Measurements from ENCODE around the gene KRTAP12-3. TPM values are rescaled to one million over a fixed set of nuclear protein-coding genes. Genes with fewer than 3 reads are reported as not detected.

The KRTAP12-3 gene
- total RNA-seq, 3 donors from 2014 or later (not counting 1 experiment from before 2014, with no cell fraction given): 1.0 to 1.1 TPM; not detected in 1

DNA sequence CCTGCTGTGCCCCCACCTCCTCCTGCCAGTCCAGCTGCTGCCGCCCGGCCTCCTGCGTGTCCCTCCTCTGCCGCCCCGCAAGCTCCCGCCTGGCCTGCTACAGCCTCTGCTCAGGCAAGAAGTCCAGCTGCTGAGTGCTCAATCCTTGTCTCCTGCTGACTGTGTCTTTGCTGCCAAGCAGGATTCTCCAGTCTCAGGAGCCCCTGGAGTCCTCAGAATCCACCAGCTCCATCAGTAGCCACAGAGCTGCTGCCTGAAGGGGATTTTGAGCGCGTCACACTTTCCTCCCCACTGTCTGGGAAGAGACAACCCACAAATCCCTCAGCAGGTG is 10.5 kb upstream of the KRTAP12-3 start:
- H3K9me3 ChIP-seq (ENCODE audit: control insufficient read depth, insufficient read depth, low read length): peaks cover 13% of the 10 kb centered on the region
- Mint-ChIP-seq H3K9me3 (peaks cover 4 to 10% of the 10 kb centered on the region in 2 donors), H3K27me3 (ENCODE audit: low read depth in 2 of 2) (peaks cover 5 to 9% of the 10 kb centered on the region in 2 donors), H3K4me1 (peaks cover 0 to 13% of the 10 kb centered on the region in 2 donors), H3K4me3 (no peak overlapping the region), H3K36me3 (peaks cover 11% of the 10 kb centered on the region), H3K27ac (no peak overlapping the region)
- TF ChIP-seq, protein P1, sequence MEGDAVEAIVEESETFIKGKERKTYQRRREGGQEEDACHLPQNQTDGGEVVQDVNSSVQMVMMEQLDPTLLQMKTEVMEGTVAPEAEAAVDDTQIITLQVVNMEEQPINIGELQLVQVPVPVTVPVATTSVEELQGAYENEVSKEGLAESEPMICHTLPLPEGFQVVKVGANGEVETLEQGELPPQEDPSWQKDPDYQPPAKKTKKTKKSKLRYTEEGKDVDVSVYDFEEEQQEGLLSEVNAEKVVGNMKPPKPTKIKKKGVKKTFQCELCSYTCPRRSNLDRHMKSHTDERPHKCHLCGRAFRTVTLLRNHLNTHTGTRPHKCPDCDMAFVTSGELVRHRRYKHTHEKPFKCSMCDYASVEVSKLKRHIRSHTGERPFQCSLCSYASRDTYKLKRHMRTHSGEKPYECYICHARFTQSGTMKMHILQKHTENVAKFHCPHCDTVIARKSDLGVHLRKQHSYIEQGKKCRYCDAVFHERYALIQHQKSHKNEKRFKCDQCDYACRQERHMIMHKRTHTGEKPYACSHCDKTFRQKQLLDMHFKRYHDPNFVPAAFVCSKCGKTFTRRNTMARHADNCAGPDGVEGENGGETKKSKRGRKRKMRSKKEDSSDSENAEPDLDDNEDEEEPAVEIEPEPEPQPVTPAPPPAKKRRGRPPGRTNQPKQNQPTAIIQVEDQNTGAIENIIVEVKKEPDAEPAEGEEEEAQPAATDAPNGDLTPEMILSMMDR (IDR thresholded peaks at IDR 0.05): no peak
- H3K4me3 ChIP-seq (ENCODE audit: low read length): no peak overlapping the region
- ATAC-seq: no peak
- DNase-seq: no peak
- H3K36me3 ChIP-seq (ENCODE audit: control insufficient read depth, insufficient read depth, low read length): no peaks in the 10 kb centered on the region
- WGBS (ENCODE audit: insufficient coverage): 72% methylated on average over 8 of the region's 8 CpGs
- no peak overlapping the region for H3K27ac ChIP-seq (ENCODE audit: low read length)
- peaks cover 2% of the 10 kb centered on the region for H3K27me3 ChIP-seq (ENCODE audit: control insufficient read depth, insufficient read depth, low read length)
- H3K4me1 ChIP-seq (ENCODE audit: control insufficient read depth, insufficient read depth, low read length): peaks cover 6% of the 10 kb centered on the region
- intact Hi-C loops (cut with micrococcal nuclease): no loop called here

DNA sequence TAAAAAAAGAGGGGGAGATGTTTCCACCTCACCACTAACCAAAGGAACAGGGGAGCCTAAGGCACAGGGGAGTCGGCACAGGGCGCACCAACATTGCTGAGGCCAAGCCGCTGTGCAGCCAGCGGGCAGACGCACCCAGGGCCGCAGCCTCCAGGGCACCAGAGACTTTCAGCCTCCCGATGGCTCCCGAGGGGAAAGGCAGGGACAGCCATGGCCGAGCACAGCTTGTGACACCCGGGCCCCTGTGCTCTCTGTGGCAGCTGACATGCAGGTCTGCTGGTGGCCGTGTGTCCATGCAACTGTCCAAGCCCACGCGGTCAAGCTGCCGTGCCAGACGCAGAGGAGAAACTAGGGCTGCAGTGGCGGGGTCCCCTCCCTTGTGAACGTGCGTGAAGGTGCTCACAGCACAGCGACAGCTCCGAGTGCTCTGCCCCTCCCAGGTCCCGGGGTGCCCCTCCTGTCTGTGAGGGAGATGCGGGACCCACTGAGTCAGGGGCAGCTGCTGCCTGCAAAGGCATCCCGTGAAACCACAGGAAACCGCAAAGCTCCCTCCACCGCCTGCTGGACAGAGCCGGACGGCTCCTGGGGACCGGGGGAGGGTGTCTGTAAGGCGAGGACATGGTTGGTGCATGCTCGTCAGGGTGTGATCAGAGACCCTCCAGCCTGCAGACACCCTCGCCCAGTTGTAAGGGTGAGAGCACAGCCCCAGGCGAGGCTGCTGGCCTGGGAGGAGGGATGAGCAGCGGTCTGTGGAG is 9.0 kb upstream of the KRTAP12-3 start:
- TF ChIP-seq, protein P1 (IDR thresholded peaks at IDR 0.05): no peak
- peaks cover 4 to 10% of the 10 kb centered on the region in 2 donors for H3K9me3 Mint-ChIP-seq
- Histone ChIP-seq H3K36me3 (ENCODE audit: control insufficient read depth, insufficient read depth, low read length) (no peaks in the 10 kb centered on the region), H3K27me3 (ENCODE audit: control insufficient read depth, insufficient read depth, low read length) (peaks cover 2% of the 10 kb centered on the region), H3K9me3 (ENCODE audit: control insufficient read depth, insufficient read depth, low read length) (peaks cover 11% of the 10 kb centered on the region), H3K4me3 (ENCODE audit: low read length) (no peak overlapping the region), H3K4me1 (ENCODE audit: control insufficient read depth, insufficient read depth, low read length) (peaks cover 8% of the 10 kb centered on the region), H3K27ac (ENCODE audit: low read length) (no peak overlapping the region)
- H3K27ac Mint-ChIP-seq: no peak overlapping the region
- ATAC-seq (no peak), DNase-seq (no peak)
- intact Hi-C loops (cut with micrococcal nuclease): no loop called here
- no peak overlapping the region for H3K4me3 Mint-ChIP-seq
- peaks cover 5 to 9% of the 10 kb centered on the region in 2 donors for H3K27me3 Mint-ChIP-seq (ENCODE audit: low read depth in 2 of 2)
- peaks cover 3 to 14% of the 10 kb centered on the region in 2 donors for H3K4me1 Mint-ChIP-seq
- 81% methylated on average over 33 of the region's 33 CpGs for WGBS (ENCODE audit: insufficient coverage)
- peaks cover 11% of the 10 kb centered on the region for H3K36me3 Mint-ChIP-seq

DNA sequence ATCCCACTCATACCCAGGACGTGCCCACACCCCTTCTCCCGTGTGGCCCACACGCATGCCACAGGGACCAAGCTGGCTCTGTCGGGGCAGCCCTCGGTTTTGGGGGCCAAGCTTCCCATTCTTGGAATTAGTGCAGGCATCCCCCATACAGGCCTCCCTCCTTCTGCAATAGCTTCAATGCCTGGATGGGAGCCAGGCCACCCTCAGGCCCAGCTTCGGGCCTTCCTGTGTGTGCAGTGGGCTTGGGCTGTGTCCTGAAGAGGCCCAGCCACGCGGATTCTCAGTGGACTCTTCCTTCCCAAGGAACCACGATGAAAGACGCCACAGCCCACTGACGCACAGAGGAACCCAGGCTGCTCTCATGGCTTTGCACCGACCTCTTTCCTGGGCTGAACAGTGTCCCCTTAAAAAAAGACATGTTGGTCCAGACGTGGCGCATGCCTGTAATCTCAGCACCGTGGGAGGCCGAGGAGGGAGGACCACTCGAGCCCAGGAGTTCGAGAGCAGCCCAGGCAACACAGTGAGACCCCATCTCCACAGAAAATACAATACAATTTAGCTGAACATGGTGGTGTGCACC is 8.1 kb upstream of the KRTAP12-3 start:
- DNase-seq (no peak), ATAC-seq (no peak)
- TF ChIP-seq, protein P1 (IDR thresholded peaks at IDR 0.05): no peak
- Histone ChIP-seq H3K36me3 (ENCODE audit: control insufficient read depth, insufficient read depth, low read length) (no peaks in the 10 kb centered on the region), H3K4me1 (ENCODE audit: control insufficient read depth, insufficient read depth, low read length) (peaks cover 17% of the 10 kb centered on the region), H3K27me3 (ENCODE audit: control insufficient read depth, insufficient read depth, low read length) (peaks cover 2% of the 10 kb centered on the region), H3K4me3 (ENCODE audit: low read length) (no peak overlapping the region), H3K27ac (ENCODE audit: low read length) (no peak overlapping the region), H3K9me3 (ENCODE audit: control insufficient read depth, insufficient read depth, low read length) (peaks cover 6% of the 10 kb centered on the region)
- Mint-ChIP-seq H3K36me3 (peaks cover 5% of the 10 kb centered on the region), H3K27me3 (ENCODE audit: low read depth in 2 of 2) (peaks cover 5 to 8% of the 10 kb centered on the region in 2 donors), H3K4me1 (peaks cover 11 to 21% of the 10 kb centered on the region in 2 donors), H3K9me3 (peaks cover 4 to 5% of the 10 kb centered on the region in 2 donors), H3K27ac (no peak overlapping the region), H3K4me3 (no peak overlapping the region)
- WGBS (ENCODE audit: insufficient coverage): 93% methylated on average over 18 of the region's 18 CpGs
- intact Hi-C loops (cut with micrococcal nuclease): no loop called here
